Loucy (cell line): ENCODE data around the gene AMBRA1.

Experiments
- H2AFZ ChIP-seq: fragments of 200-600 bp; sonication (generic); 2 replicates; pipeline ENCODE4 v1.6.0; 2016; ENCODE audit warnings: antibody characterized with exemption, mild to moderate bottlenecking, low read length, moderate library complexity
- H3F3A ChIP-seq: fragments of 200-600 bp; 2 replicates; pipeline ENCODE4 v1.6.0; 2016; ENCODE audit warnings: antibody characterized with exemption, low read depth, mild to moderate bottlenecking
- H3K27me3 ChIP-seq: fragments of 200-600 bp; sonication (generic); 2 replicates; pipeline ENCODE4 v1.6.1; 2014; ENCODE audit warnings: low read length, mild to moderate bottlenecking; ENCODE audit not compliant: insufficient read depth, poor library complexity, severe bottlenecking
- H3K36me3 ChIP-seq: fragments of 200-600 bp; sonication (generic); 2 replicates; pipeline ENCODE4 v1.6.1; 2016; ENCODE audit warnings: low read length; ENCODE audit not compliant: insufficient read depth
- H3K4me1 ChIP-seq: fragments of 200-600 bp; sonication (generic); 2 replicates; pipeline ENCODE4 v1.5.1; 2014; ENCODE audit warnings: low read length, mild to moderate bottlenecking; ENCODE audit not compliant: insufficient read depth, poor library complexity, severe bottlenecking
- H3K4me2 ChIP-seq: fragments of 200-600 bp; sonication (generic); 2 replicates; pipeline ENCODE4 v1.6.0; 2014; ENCODE audit warnings: antibody characterized with exemption, low read length, low read depth, mild to moderate bottlenecking; ENCODE audit not compliant: poor library complexity, severe bottlenecking
- H3K4me3 ChIP-seq: fragments of 200-600 bp; sonication (generic); 2 replicates; pipeline ENCODE4 v1.5.1; 2014; ENCODE audit warnings: low read length, mild to moderate bottlenecking, mixed read lengths; ENCODE audit not compliant: poor library complexity, severe bottlenecking
- H3K79me2 ChIP-seq: fragments of 200-600 bp; sonication (generic); 2 replicates; pipeline ENCODE4 v1.6.1; 2014; ENCODE audit warnings: low read length; ENCODE audit not compliant: insufficient read depth
- H3K9ac ChIP-seq: fragments of 200-600 bp; sonication (generic); 2 replicates; pipeline ENCODE4 v1.6.0; 2014; ENCODE audit warnings: mild to moderate bottlenecking, low read depth, low read length, moderate library complexity; ENCODE audit not compliant: poor library complexity, severe bottlenecking
- H3K9me2 ChIP-seq: fragments of 200-600 bp; sonication (generic); replicated peaks from 2 replicates; pipeline ENCODE4 v1.6.1; 2016; ENCODE audit warnings: low read depth, low read length, mixed read lengths
- H3K9me3 ChIP-seq: fragments of 200-600 bp; sonication (generic); 2 replicates; pipeline ENCODE4 v1.6.1; 2014; ENCODE audit warnings: mild to moderate bottlenecking, antibody characterized with exemption, low read length, low read depth; ENCODE audit not compliant: insufficient read depth
- H4K20me1 ChIP-seq: fragments of 200-600 bp; sonication (generic); 2 replicates; pipeline ENCODE4 v1.6.0; 2014; ENCODE audit warnings: antibody characterized with exemption, low read length, mild to moderate bottlenecking; ENCODE audit not compliant: insufficient read depth, poor library complexity, severe bottlenecking
- EZH2phosphoT487 ChIP-seq: fragments of 200-600 bp; IDR thresholded peaks from 2 replicates; pipeline ENCODE4 v1.6.1; 2018; ENCODE audit warnings: antibody characterized with exemption, mild to moderate bottlenecking, moderate library complexity, borderline replicate concordance
- TF ChIP-seq, protein P1 (sequence below): fragments of 200-600 bp; sonication (generic); conservative IDR thresholded peaks from 2 replicates; pipeline ENCODE4 v1.5.1; 2014; ENCODE audit warnings: mild to moderate bottlenecking, antibody characterized with exemption, low read length

Gene AMBRA1

DNA sequence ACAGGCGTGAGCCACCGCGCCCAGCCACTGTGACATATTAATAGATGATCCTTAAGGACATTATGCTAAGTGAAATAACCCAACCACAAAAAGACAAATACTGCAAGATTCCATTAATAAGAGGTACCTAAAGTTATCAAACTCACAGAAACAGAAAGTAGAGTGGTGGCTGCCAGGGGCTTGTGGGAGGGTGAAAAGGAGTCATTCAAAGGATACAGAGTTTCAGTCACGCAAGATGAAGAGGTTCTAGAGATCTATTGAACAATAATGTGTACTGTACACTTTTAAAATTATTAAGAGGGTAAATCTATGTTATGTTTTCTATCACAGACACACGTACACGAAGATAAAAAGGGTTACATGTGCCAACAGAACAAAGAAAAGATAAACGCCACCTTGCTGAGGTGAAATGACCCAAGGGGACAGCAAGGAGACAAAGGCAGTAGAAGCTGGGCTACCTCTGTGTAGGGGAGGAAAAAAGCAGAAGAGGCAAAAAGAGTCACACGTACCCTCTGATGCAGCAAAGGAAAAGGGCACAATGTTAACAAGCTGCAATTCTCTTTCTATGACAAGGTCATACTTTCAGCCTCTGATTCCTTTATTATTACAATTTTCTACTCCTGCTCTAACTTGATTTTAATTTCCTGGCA is 65.3 kb downstream of the AMBRA1 start:
- Histone ChIP-seq H3K9ac (no peak overlapping the region), H3K4me3 (no peak overlapping the region), H3F3A (no peaks in the 10 kb centered on the region), H3K9me3 (no peaks in the 10 kb centered on the region), H3K27me3 (no peaks in the 10 kb centered on the region), H3K9me2 (no peaks in the 10 kb centered on the region), H3K79me2 (peaks cover 77% of the 10 kb centered on the region), H3K4me2 (no peak overlapping the region), H3K36me3 (no peaks in the 10 kb centered on the region), H3K4me1 (peaks cover 16% of the 10 kb centered on the region), H4K20me1 (peaks cover 18% of the 10 kb centered on the region), H2AFZ (no peak overlapping the region)
- TF ChIP-seq, protein P1, sequence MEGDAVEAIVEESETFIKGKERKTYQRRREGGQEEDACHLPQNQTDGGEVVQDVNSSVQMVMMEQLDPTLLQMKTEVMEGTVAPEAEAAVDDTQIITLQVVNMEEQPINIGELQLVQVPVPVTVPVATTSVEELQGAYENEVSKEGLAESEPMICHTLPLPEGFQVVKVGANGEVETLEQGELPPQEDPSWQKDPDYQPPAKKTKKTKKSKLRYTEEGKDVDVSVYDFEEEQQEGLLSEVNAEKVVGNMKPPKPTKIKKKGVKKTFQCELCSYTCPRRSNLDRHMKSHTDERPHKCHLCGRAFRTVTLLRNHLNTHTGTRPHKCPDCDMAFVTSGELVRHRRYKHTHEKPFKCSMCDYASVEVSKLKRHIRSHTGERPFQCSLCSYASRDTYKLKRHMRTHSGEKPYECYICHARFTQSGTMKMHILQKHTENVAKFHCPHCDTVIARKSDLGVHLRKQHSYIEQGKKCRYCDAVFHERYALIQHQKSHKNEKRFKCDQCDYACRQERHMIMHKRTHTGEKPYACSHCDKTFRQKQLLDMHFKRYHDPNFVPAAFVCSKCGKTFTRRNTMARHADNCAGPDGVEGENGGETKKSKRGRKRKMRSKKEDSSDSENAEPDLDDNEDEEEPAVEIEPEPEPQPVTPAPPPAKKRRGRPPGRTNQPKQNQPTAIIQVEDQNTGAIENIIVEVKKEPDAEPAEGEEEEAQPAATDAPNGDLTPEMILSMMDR, result no peak
- TF ChIP-seq EZH2phosphoT487, result no peak

DNA sequence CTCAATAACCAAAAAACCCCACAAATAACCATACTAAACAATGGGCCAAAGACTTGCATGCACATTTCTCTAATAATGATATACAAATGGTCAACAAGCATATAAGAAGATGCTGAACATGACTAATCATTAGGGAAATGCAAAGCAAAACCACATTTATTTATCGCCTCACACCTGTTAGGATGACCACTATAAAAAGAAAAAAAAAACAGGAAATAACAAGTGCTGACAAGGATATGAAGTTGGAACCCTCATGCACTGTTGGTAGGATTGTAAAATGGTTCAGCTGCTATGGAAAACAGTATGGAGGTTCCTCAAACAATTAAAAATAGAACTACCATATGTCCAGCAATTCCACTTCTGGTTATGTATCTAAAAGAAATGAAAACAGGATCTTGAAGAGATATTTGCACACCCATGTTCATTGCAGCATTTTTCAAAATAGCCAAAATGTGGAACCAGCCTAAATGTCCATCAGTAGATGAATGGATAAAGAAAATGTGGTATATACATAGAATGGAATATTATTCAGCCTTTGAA is 66.2 kb downstream of the AMBRA1 start:
- Histone ChIP-seq H2AFZ (no peak overlapping the region), H3K36me3 (no peaks in the 10 kb centered on the region), H3K4me1 (peaks cover 16% of the 10 kb centered on the region), H3K27me3 (no peaks in the 10 kb centered on the region), H3K9ac (no peak overlapping the region), H4K20me1 (peaks cover 16% of the 10 kb centered on the region), H3K9me3 (no peaks in the 10 kb centered on the region), H3F3A (no peaks in the 10 kb centered on the region), H3K9me2 (no peaks in the 10 kb centered on the region), H3K79me2 (peaks cover 81% of the 10 kb centered on the region), H3K4me2 (peak overlapping the region; percentile 15), H3K4me3 (no peak overlapping the region)
- TF ChIP-seq EZH2phosphoT487, result no peak
- TF ChIP-seq, protein P1, result no peak

DNA sequence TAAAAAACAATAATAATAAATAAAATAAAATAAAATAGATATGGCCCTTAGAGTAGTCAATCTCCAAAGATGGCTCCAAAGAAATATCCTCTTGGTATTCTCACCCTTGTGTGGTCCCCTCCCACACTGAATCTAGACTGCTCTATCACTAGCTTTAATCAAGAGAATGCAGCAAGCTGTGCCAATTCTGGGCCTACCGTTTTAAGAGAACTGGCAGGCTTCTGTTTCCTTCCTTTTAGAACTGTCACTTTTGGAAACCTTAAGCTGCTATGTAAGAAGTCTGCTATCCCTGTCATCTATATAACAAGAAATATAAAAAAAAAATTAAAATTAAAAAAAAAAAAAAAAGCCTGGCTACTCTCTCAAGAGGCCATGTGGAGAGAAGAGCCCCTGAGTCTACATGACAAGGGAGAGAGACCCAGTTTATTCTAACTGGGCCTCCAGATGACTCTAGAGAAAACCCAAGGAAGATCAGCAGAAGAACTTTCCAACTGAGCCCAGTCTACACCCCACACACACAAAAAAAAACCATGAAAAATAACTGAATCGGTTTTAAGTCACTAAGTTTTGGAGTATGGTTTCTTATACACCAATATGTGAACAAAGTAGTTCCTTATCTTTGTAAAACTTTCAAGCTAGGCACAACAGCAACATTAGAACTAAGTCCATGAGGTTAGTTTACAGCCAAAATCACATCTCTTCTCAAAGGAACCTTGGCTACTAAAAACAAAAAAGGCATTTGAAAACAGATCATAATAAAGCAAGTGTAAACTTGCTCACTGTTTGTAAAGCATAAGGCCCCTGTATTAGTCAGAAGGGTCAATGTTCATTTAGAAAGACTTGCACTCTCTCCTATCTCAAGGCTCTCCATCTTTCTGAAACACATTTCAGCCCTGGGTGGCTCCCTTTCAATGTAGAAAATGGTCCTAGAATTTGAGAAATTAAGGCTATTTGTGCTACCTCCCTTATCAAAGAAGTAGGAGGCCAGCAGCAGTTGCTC is 67.3 kb downstream of the AMBRA1 start:
- H3K4me3 ChIP-seq, result no peak overlapping the region
- peak overlapping the region; percentile 7 for H3K4me2 ChIP-seq
- no peaks in the 10 kb centered on the region for H3K9me3 ChIP-seq
- H3K4me1 ChIP-seq, result peaks cover 16% of the 10 kb centered on the region
- H3K79me2 ChIP-seq, result peaks cover 89% of the 10 kb centered on the region
- H4K20me1 ChIP-seq, result peaks cover 16% of the 10 kb centered on the region
- H3K9ac ChIP-seq, result peak overlapping the region; percentile 34
- no peaks in the 10 kb centered on the region for H3K9me2 ChIP-seq
- no peaks in the 10 kb centered on the region; the same call in 1 of the 2 replicates for H3K36me3 ChIP-seq
- no peaks in the 10 kb centered on the region for H3F3A ChIP-seq
- H3K27me3 ChIP-seq, result no peaks in the 10 kb centered on the region
- TF ChIP-seq, protein P1, result no peak
- TF ChIP-seq EZH2phosphoT487, result no peak
- H2AFZ ChIP-seq, result no peak overlapping the region
